ENCODE measurements around the gene SCYGR6.

The SCYGR6 gene

DNA sequence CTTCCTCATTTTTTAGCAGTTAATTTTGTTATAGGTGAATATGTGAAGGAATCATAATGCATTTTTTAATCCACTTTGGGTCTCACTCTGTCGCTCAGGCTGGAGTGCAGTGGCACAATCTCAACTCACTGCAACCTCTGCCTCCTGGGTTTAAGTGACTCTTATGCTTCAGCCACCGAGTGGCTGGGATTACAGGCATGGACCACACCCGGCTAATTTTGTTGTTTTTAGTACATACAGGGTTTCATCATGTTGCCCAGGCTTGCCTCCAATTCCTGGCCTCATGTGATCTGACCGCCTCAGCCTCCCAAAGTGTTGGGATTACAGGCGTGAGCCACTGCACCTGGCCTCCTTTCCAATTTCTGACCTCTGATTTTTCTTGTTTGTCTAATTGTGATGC, 40.3 kb downstream of the SCYGR6 start:
- Mint-ChIP-seq H3K36me3 (ENCODE audit: low read depth) (no peaks in the 10 kb centered on the region), H3K27ac (no peak overlapping the region), H3K9me3 (no peaks in the 10 kb centered on the region), H3K4me1 (ENCODE audit: low read depth) (no peaks in the 10 kb centered on the region), H3K4me3 (no peak overlapping the region), H3K27me3 (peaks cover 17% of the 10 kb centered on the region)

DNA sequence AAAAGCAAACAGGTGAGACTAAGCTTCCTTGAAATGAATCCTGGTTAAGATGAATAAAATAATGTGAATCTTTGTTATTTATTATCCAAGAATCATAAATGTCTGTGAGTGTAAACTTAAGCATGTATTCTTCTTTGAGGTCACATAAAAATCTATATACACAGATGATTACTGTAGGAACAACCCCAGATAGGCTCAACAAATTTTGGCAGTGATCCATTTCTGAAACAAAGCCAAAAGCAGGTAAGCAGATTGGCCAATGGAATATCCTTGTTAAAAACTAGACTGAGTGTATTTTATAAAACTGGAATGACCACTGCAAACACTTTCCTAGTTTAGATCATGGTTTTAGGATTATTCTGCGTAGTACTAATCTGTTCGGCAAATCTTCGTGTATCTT, 46.6 kb downstream of the SCYGR6 start:
- Mint-ChIP-seq H3K4me1 (ENCODE audit: low read depth) (no peaks in the 10 kb centered on the region), H3K4me3 (no peak overlapping the region), H3K27me3 (peaks cover 6% of the 10 kb centered on the region), H3K36me3 (ENCODE audit: low read depth) (no peaks in the 10 kb centered on the region), H3K27ac (no peak overlapping the region), H3K9me3 (no peaks in the 10 kb centered on the region)

GRCh38 chr2:227674485-227674884, 50.1 kb downstream of the SCYGR6 start:
- Mint-ChIP-seq H3K4me3 (no peak overlapping the region), H3K9me3 (no peaks in the 10 kb centered on the region), H3K36me3 (ENCODE audit: low read depth) (no peaks in the 10 kb centered on the region)

More at GRCh38 chr2:227674485-227674884, 50.1 kb downstream of the SCYGR6 start:
- Mint-ChIP-seq H3K27me3 (peaks cover 9% of the 10 kb centered on the region), H3K27ac (no peak overlapping the region), H3K4me1 (ENCODE audit: low read depth) (no peaks in the 10 kb centered on the region)

Data from stimulated activated naive CD8-positive, alpha-beta T cell treated with anti-CD3 and anti-CD28 coated beads, Interleukin-15, Interleukin-2, amounts not matched to agents 100 ng/mL and 50 ng/mL, for 24 hours (primary cell).